ENCODE data around the gene TMEM198. TPM values are rescaled to one million over a fixed set of nuclear protein-coding genes. Genes with fewer than 3 reads are reported as not detected.

Gene TMEM198
- polyA plus RNA-seq, 2 donors, result 1.6 to 1.7 TPM

GRCh38 chr2:219595256-219595655 is 51.4 kb downstream of the TMEM198 start:
- Histone ChIP-seq H3K36me3 (ENCODE audit: control insufficient read depth in 2 of 2, insufficient read depth in 2 of 2, low read length in 1 of 2) (no peaks in the 10 kb centered on the region), H3K27ac (ENCODE audit: low read depth in 2 of 2, low read length in 1 of 2) (no peak overlapping the region), H3K4me1 (ENCODE audit: control insufficient read depth in 2 of 2, insufficient read depth in 2 of 2, low read length in 1 of 2) (no peaks in the 10 kb centered on the region), H3K9me3 (ENCODE audit: control insufficient read depth in 2 of 2, insufficient read depth in 1 of 2, low read depth in 1 of 2, low read length in 1 of 2) (no peaks in the 10 kb centered on the region), H3K4me3 (ENCODE audit: low read depth in 1 of 2, low read length in 2 of 2) (no peak overlapping the region), H3K27me3 (ENCODE audit: control insufficient read depth in 1 of 2, insufficient read depth in 2 of 2, low read length in 2 of 2) (no peaks in the 10 kb centered on the region)
- WGBS, 2 donors, result 42 to 54% methylated on average over 3 of the region's 3 CpGs

GRCh38 chr2:219596954-219597551 is 53.2 kb downstream of the TMEM198 start:
- WGBS, 2 donors, result 11 to 12% methylated on average over 19 of the region's 19 CpGs
- Histone ChIP-seq H3K4me3 (ENCODE audit: low read depth in 1 of 2, low read length in 2 of 2) (peak overlapping the region; percentile 68 to 78), H3K27ac (ENCODE audit: low read depth in 2 of 2, low read length in 1 of 2) (peak overlapping the region; percentile 95 to 96), H3K4me1 (ENCODE audit: control insufficient read depth in 2 of 2, insufficient read depth in 2 of 2, low read length in 1 of 2) (no peaks in the 10 kb centered on the region), H3K9me3 (ENCODE audit: control insufficient read depth in 2 of 2, insufficient read depth in 1 of 2, low read depth in 1 of 2, low read length in 1 of 2) (no peaks in the 10 kb centered on the region), H3K36me3 (ENCODE audit: control insufficient read depth in 2 of 2, insufficient read depth in 2 of 2, low read length in 1 of 2) (peaks cover 3 to 9% of the 10 kb centered on the region in 2 donors), H3K27me3 (ENCODE audit: control insufficient read depth in 1 of 2, insufficient read depth in 2 of 2, low read length in 2 of 2) (no peaks in the 10 kb centered on the region)

- no peaks in the 10 kb centered on the region for H3K27me3 ChIP-seq (ENCODE audit: control insufficient read depth in 1 of 2, insufficient read depth in 2 of 2, low read length in 2 of 2)
- peak within 1 kb of the TSS; percentile 68 to 78 for H3K4me3 ChIP-seq (ENCODE audit: low read depth in 1 of 2, low read length in 2 of 2)
- 0 to 1% methylated on average over 56 to 57 of the region's 57 CpGs for WGBS, 2 donors
- H3K27ac ChIP-seq (ENCODE audit: low read depth in 2 of 2, low read length in 1 of 2), result peak within 1 kb of the TSS; percentile 95 to 96
- H3K36me3 ChIP-seq (ENCODE audit: control insufficient read depth in 2 of 2, insufficient read depth in 2 of 2, low read length in 1 of 2), result peaks cover 9 to 15% of the 10 kb centered on the region in 2 donors
- H3K4me1 ChIP-seq (ENCODE audit: control insufficient read depth in 2 of 2, insufficient read depth in 2 of 2, low read length in 1 of 2), result no peaks in the 10 kb centered on the region
- H3K9me3 ChIP-seq (ENCODE audit: control insufficient read depth in 2 of 2, insufficient read depth in 1 of 2, low read depth in 1 of 2, low read length in 1 of 2), result no peaks in the 10 kb centered on the region
These were observed 53.9 kb downstream of the TMEM198 start, which contains the start of gene STK11IP for GRCh38 chr2:219597552-219598307. Gene STK11IP (plus strand): TSS chr2:219597857. CDS start chr2:219598120, 263 bp downstream.

GRCh38 chr2:219598308-219599078 is 54.7 kb downstream of the TMEM198 start:
- Histone ChIP-seq H3K27me3 (ENCODE audit: control insufficient read depth in 1 of 2, insufficient read depth in 2 of 2, low read length in 2 of 2) (no peaks in the 10 kb centered on the region), H3K27ac (ENCODE audit: low read depth in 2 of 2, low read length in 1 of 2) (peak overlapping the region; percentile 95 to 96), H3K9me3 (ENCODE audit: control insufficient read depth in 2 of 2, insufficient read depth in 1 of 2, low read depth in 1 of 2, low read length in 1 of 2) (no peaks in the 10 kb centered on the region), H3K4me1 (ENCODE audit: control insufficient read depth in 2 of 2, insufficient read depth in 2 of 2, low read length in 1 of 2) (no peaks in the 10 kb centered on the region), H3K36me3 (ENCODE audit: control insufficient read depth in 2 of 2, insufficient read depth in 2 of 2, low read length in 1 of 2) (peaks cover 10 to 15% of the 10 kb centered on the region in 2 donors), H3K4me3 (ENCODE audit: low read depth in 1 of 2, low read length in 2 of 2) (peak overlapping the region; percentile 68 to 78)
- WGBS, 2 donors, result 25 to 26% methylated on average over 9 of the region's 9 CpGs

Other genes starting within 250 kb of the TMEM198 start
- under 1 TPM; 0.02 to 0.14 TPM for gene PTPRN, start 234.6 kb upstream of the TMEM198 start, polyA plus RNA-seq
- not detected for gene RESP18, start 211.3 kb upstream of the TMEM198 start, polyA plus RNA-seq
- gene DNPEP, start 156.1 kb upstream of the TMEM198 start, polyA plus RNA-seq, result 10 to 100 TPM; 46.2 to 49.6 TPM
- 100 to 1,000 TPM; 672 to 686 TPM for gene DES, start 125.7 kb upstream of the TMEM198 start, polyA plus RNA-seq
- 10 to 100 TPM; 22.3 to 37.7 TPM for gene SPEG, start 109.2 kb upstream of the TMEM198 start, polyA plus RNA-seq
- gene GMPPA, start 45.1 kb upstream of the TMEM198 start, polyA plus RNA-seq, result 10 to 100 TPM; 18.4 to 25.5 TPM
- gene ASIC4, start 29.5 kb upstream of the TMEM198 start, polyA plus RNA-seq, result under 1 TPM; 0.01 to 0.02 TPM
- 10 to 100 TPM; 10.1 to 20.2 TPM for gene CHPF, start 219 bp upstream of the TMEM198 start, polyA plus RNA-seq
- gene OBSL1, start 27.5 kb downstream of the TMEM198 start, polyA plus RNA-seq, result 10 to 100 TPM; 19.9 to 28.6 TPM
- under 1 TPM; 0.24 to 0.71 TPM for gene INHA, start 28.3 kb downstream of the TMEM198 start, polyA plus RNA-seq
- gene STK11IP, start 53.8 kb downstream of the TMEM198 start, polyA plus RNA-seq, result 10 to 100 TPM; 17.0 to 25.5 TPM
- 1 to 10 TPM; 2.0 to 2.5 TPM for gene SLC4A3, start 83.6 kb downstream of the TMEM198 start, polyA plus RNA-seq

Measured in esophagus (tissue), 2 donors.